ENCODE results near the gene GOLGA8A.
"Not testable (repeated sequence)": the region's sequence is repeated elsewhere in the genome, so short reads cannot be mapped to it uniquely, and the experiment has no call there.

Gene GOLGA8A

GRCh38 chr15:34434627-34435305, 2.8 kb downstream of the GOLGA8A start:
- no peak for TF ChIP-seq POLR2A (IDR thresholded peaks at IDR 0.05; ENCODE audit: low read length)
- TF ChIP-seq GATA1 (IDR thresholded peaks at IDR 0.05; ENCODE audit: low read depth, low read length): no peak
- DNase-seq: no peak

- DNase-seq: not testable (repeated sequence)
Observed at GRCh38 chr15:34433956-34434626, 3.5 kb downstream of the GOLGA8A start.

GRCh38 chr15:34430642-34431041, 7.0 kb downstream of the GOLGA8A start:
- not testable (repeated sequence) for DNase-seq

DNA sequence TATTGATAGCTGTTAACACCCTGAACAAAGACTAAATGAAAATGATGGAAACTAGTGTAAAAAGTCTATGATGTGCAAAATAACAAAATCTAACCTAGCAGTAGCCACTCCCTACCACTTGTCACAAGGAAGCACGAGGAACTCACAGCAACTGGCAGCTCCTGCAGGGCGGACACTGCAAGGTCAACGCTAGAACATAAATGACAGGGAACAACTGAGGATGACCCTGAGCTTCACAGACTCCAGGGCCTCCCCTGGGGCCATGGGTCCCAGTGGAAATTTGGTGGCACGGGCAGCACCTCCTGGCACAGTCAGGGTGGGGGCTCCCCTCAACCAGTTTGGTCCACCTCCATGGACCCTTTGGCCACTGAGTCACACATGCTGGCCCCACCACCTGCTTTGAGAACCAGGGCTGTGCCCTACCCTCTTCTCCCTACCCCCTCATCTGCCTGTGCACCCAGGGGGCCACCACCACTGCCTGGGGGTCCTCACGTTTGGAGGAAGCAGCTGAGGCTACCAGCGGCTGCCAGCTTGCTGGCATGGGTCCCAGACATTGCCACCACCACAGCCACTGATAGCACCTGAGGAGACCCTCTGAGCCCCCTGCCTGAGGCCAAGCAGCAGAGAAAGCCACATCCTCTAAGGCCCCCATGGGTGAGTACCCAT, 14.1 kb downstream of the GOLGA8A start:
- not testable (repeated sequence) for DNase-seq

DNA sequence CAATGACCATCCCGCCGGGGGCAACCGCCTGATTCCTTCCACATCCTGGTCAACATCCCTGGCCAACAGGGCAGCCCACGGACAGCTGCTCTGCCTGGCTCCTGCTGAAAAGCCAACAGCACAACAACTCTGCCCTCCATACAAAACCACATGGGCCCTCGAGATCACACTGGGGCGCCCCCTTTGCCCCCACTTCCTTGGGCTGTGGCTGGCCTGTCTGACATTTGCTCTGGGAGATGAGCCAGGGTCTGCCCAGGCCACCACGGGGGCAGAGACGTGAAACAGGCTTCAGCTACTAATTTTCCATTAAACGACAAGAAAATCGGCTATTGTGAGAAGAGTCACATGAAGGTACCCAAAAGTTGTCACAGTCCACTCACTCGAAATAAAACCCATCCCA, 16.7 kb downstream of the GOLGA8A start:
- DNase-seq: not testable (repeated sequence)

DNA sequence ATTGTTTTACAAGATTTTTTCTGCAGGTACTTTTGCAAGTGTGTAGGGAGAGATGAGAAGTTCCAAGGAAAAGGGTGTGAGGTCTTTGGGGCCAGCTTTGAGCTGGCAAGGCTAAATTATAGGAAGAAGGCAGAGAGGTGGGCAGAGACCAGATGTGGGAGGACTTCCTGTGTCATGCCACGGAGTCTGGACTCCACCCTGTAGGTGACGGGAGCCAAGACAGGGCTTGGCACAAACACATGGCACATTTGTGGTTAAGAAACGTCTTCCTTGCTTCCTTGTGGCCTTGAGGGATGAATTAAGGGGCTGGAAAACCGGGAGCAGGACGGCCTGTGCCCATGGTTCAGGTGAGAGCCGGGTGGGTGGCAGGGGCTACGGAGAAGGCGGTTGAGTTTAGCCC, 19.2 kb downstream of the GOLGA8A start:
- DNase-seq: not testable (repeated sequence)

DNA sequence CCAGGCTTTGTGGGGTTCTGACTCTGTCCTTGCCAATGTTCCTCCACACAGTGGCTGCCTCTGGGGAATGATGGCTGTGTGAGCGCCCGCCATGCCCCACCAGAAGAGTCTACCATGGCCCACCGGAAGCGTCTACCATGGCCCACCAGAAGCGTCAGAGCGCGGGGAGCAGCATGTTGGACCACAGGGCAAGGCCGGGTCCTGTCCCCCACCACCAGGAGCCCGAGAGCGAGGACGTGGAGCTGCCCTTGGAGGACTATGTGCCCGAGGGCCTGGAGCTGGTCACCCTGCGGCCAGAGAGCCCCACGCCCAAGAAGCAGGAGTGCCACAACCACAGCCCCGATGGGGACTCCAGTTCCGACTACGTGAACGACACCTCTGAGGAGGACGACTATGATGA, 28.1 kb downstream of the GOLGA8A start:
- DNase-seq: not testable (repeated sequence)

DNA sequence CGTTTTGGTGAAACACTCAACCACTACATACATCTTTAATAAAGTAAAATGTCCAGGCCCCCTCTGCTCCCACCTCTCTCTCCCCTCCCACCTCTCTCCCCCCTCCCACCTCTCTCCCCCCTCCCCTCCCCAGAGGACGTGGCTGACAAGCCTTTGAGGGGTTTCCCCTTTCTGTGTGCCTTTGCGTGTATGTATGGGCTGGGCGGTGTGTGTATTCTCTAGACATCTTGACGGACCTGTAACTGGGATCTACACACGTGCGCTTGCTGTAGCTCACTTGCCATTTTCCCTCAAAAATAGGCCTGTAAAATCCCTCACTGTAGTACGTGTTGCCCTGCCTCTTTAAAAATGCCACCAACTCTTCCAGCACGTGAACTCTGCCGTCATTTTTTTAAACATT, 28.6 kb downstream of the GOLGA8A start:
- not testable (repeated sequence) for DNase-seq

DNA sequence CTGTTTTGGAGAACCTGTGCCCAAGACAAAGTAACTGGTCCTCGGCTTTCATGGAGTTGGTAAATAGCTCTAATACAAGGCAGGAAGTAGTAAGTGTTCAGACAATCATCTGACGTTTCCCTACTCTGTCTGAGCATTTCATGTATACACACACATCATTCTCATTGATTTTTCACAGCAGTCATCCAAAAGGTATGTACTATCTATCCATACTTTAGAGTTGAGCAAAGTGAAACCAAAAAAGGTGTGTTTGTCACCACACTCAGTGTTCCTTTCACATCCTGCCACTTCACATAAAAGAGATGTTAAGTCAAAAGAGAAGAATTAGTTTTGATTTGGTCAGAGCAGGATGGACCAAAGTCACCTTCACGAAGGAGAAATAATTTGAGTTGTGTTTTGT, 33.7 kb downstream of the GOLGA8A start:
- not testable (repeated sequence) for DNase-seq

DNA sequence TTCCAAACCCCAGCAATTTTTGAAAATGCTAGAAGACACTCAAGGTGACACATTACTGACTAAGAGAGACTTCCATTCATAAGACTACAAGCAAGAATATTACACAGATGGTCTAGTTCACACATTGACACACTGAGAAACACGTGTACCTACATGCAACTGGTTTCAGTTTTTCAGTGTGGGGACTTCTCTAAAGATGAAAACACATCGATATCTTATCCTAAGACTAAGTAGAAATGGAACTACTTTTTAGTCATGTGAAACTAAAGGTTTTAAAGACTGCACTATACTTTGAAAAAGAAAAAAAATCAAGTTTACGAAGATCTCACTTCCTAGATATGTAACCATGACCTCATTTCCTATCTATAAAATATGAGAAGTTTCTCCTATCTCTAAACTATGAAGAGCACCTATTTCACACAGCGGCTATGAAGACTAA, 34.4 kb downstream of the GOLGA8A start:
- not testable (repeated sequence) for DNase-seq

GRCh38 chr15:34397637-34398259, 39.9 kb downstream of the GOLGA8A start:
- not testable (repeated sequence) for DNase-seq

DNA sequence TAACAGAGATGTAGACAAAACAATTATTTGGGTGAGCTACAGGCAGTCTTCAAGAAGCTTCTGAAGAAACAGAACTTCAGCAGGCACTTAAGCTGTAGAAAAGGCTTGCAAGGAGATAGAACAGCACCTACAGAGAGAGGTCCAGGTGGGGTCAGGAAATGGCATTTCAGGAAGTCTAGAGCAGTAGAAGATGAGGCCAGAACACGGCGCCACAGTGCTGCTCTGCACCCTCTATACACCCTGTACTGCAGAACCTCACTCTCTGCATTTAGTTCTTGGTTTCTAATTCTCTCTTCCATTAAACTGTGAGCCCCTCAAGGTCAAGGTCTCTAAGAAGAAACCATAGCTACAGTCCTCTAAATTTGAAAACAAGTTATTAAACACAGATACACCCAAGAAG, 44.6 kb downstream of the GOLGA8A start:
- not testable (repeated sequence) for DNase-seq

DNA sequence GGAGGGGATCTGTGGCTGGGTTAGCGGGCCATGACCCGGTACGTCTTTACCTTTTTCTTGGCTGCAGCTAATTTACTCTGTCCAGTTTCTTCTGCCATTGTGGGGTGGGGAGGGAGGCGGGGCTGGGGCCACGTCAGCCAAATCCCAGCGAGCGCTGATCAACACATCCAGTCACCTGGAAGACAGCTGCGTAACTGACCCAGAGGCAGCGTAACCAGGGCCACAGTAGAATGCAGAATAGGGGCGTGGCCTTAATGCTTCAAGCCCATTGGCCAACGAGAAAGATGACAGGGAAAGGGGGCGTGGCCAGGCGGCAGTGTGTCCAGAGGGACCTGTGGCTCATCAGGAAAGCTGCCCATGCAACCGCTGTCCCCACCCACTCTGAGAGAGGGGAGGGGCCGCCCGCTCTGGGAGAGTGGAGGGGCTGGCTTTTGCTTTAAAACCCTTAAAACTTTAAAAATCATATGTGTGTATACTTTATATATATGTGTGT, 48.0 kb downstream of the GOLGA8A start:
- DNase-seq: not testable (repeated sequence)
